IPS-18c (cell line): Measurements from ENCODE around the gene MMAB.

Source experiments
- H3K4me3 ChIP-seq: 2 replicates; pipeline ENCODE4 v1.7.0; 2013; ENCODE audit warnings: low read depth, mild to moderate bottlenecking, low read length, moderate library complexity; ENCODE audit not compliant: insufficient read depth
- H3K9me3 ChIP-seq: one replicate; pipeline ENCODE4 v1.6.1; 2013; ENCODE audit warnings: mild to moderate bottlenecking, low read length, moderate library complexity; ENCODE audit not compliant: control insufficient read depth, insufficient read depth

MMAB gene

DNA sequence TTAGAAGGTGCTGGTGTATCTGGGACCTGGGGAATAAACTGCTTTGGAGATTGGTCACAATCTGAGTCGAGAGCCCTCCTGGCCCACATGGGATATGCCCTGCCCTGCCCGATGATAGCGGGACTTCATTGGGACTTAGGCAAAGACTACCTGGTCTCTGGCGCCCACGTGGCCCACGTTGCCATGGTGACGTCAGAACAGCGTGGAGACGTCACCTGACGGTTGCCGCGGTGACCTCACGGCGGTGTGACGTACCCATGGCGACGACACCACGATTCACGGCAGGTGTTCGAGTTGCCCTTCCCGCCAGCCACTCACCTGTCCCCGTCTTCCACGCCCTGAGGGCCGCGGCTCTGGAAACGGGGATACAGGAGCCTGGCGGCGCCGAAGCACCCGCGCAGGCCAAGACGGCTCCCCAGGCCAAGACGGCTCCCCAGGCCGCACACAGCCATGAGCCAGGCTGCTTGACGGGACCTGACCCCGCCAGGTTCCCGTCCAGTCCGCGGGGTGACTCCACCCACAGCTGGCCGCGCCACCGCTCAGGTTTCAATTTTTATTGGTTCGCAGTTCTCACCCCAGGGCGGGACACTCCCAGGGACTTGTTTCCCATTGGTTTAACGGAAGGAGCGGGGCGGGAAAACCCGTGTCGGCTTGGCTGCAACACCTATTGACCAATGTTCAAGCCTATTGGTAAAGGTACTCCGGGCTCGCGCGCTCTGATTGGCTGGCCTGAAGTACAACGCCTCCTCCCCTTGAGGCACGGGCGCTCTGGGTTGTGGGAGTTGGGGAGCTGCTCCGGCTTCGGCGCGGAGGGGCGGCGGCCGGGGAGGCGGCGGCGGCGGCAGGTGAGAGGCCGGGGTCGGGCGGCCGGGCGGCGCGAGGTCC, at the start of gene MMAB, which contains the start of gene MVK:
TSS of gene MMAB (minus strand) at position 476 of the 885 bp plus-strand sequence. CDS start at position 452, 24 bp downstream.
TSS of gene MVK (plus strand) at position 766 of the 885 bp plus-strand sequence. CDS start 1,029 bp downstream, outside the sequence.
- peak within 1 kb of the TSS; percentile 77 for H3K4me3 ChIP-seq
- H3K9me3 ChIP-seq = no peaks in the 10 kb centered on the region

GRCh38 chr12:109621901-109622364, 48.6 kb upstream of the MMAB start:
- no peak overlapping the region for H3K4me3 ChIP-seq
- H3K9me3 ChIP-seq = no peaks in the 10 kb centered on the region

- no peaks in the 10 kb centered on the region for H3K9me3 ChIP-seq
Observed at GRCh38 chr12:109621211-109621694, 47.9 kb upstream of the MMAB start.

DNA sequence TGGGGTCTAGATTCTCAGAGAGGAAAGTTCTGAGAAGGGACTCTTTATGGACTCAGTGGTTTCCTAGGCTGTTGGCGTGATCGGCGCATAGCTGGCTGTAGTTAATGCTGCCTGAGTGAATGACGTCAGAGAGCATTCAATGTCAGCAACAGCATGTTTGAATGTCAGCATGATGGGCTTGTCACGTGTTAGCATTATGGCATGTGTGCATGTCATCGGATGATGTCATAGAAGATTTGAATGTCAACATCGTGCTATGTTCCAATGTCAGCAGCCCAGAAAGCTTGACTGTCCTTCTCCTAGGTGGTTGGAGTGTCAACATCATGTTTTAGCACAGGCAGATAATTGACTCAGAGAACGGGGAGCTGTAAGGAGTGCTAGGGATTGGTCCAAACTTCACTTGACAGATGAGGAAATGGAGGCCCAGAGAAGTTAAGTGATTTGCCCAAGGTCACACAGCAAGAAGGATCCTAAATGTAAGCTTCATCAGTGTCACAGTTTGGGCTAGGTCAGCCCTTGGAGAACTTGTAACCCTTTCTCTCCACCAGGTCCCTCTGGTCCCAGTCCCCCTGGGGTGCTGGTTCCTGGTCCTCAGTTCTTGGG, 45.8 kb upstream of the MMAB start:
- Histone ChIP-seq H3K4me3 (no peak overlapping the region), H3K9me3 (no peaks in the 10 kb centered on the region)

More at GRCh38 chr12:109621211-109621694, 47.9 kb upstream of the MMAB start:
- H3K4me3 ChIP-seq = no peak overlapping the region

- Histone ChIP-seq H3K4me3 (no peak overlapping the region), H3K9me3 (no peaks in the 10 kb centered on the region)
Observed at GRCh38 chr12:109618082-109618481, 44.8 kb upstream of the MMAB start.

GRCh38 chr12:109617491-109617890, 44.2 kb upstream of the MMAB start:
- no peak overlapping the region for H3K4me3 ChIP-seq
- H3K9me3 ChIP-seq = no peaks in the 10 kb centered on the region

DNA sequence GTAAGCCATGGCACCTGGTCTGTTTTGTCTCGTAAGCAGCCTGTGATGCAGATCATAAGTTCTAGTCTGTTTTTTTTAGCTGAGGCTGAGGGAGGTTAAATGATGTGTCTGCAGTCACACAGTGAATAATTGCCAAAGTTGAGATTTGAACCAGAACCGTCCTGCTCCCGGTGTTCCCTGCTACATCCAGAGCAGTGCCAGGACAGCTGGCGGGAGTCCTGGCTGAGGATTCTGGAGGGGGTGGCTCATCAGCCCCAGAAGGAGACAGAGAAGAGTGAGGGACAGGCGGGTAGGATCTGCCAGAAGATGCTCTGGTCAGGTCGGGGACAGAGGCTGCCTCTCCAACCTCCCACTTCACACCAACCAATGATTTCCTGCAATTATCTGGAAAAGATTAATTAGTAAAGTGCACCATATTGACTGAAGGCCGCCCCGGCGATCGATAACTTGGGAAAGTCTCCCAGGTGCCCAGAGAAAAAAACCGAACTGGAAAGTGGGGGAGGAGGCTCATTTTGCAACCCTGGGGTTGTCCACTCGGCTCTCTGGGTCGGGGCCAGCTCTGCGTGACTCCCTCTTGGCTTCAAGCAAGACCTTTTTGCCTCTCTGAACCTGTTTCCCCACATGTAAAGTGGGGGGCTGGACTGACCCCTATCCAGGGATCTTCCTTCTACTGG, 42.4 kb upstream of the MMAB start:
- H3K4me3 ChIP-seq = no peak overlapping the region
- no peaks in the 10 kb centered on the region for H3K9me3 ChIP-seq

GRCh38 chr12:109613649-109614455, 40.5 kb upstream of the MMAB start:
- Histone ChIP-seq H3K9me3 (no peaks in the 10 kb centered on the region), H3K4me3 (no peak overlapping the region)

- no peak overlapping the region for H3K4me3 ChIP-seq
- H3K9me3 ChIP-seq = no peaks in the 10 kb centered on the region
Observed at GRCh38 chr12:109612975-109613502, 39.7 kb upstream of the MMAB start.

- H3K9me3 ChIP-seq = no peaks in the 10 kb centered on the region
- no peak overlapping the region for H3K4me3 ChIP-seq
Observed at GRCh38 chr12:109612003-109612402, 38.7 kb upstream of the MMAB start.

DNA sequence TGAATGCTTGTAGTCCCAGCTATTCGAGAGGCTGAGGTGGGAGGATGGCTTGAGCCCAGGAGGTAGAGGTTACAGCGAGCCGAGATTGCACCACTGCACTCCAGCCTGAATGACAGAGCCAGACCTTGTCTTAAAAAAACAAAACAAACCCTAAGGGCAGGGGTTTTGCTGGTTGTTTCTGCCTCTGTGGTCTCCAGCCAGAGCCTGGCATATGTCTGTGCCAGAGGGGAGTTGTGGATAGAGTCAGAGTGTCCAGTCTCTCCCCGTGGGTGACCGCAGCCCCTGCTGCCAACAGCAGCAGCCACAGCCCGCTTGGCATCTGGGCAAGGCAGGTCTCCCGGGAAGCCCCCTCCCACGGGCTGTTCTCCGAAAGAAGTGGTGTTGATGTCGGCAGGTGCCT, 37.9 kb upstream of the MMAB start:
- Histone ChIP-seq H3K4me3 (no peak overlapping the region), H3K9me3 (no peaks in the 10 kb centered on the region)

- Histone ChIP-seq H3K9me3 (peaks cover under 1% of the 10 kb centered on the region), H3K4me3 (no peak overlapping the region)
Observed at GRCh38 chr12:109610523-109610922, 37.2 kb upstream of the MMAB start.

- Histone ChIP-seq H3K4me3 (no peak overlapping the region), H3K9me3 (peaks cover 2% of the 10 kb centered on the region)
Observed at GRCh38 chr12:109609342-109609741, 36.0 kb upstream of the MMAB start.

DNA sequence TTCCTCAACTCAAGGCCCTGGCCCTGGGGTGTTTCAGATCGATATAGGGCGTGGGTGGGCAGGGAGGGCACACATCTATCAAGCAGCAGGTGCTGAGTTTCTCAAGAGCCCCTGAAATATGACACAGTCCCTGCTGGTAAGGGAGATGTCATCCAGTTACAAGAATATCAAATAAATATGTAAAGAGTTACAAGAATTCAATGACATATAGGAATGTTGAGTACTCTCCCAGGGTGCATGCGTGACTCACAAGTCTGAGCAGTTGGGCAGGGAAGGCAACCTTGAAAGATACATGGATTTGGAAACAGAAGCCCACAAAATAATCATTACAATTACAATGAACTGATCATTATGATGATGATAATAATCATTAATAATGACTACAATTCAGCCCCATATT, 35.5 kb upstream of the MMAB start:
- Histone ChIP-seq H3K9me3 (peaks cover 2% of the 10 kb centered on the region), H3K4me3 (no peak overlapping the region)

- Histone ChIP-seq H3K9me3 (peaks cover 2% of the 10 kb centered on the region), H3K4me3 (no peak overlapping the region)
Observed at GRCh38 chr12:109608270-109608669, 35.0 kb upstream of the MMAB start.

DNA sequence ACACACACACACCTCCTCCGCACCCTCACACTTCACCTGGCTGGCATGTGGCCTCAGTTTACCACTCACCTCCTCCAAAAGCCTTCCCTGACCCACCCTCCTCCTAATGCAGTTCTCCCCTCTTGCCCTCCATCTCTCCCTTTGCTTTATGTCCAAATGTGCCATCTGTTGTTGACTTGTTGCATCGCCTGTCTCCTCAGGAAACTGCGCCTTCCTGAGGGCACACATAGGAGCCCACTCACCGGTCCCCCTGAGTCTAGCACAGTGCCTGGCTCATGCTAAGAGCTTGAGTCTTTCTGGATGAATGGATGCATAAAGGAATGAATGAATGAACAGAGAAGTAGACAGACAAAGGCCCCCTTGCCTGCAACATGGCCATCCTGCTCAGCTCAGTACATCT, 34.3 kb upstream of the MMAB start:
- Histone ChIP-seq H3K4me3 (no peak overlapping the region), H3K9me3 (peaks cover 2% of the 10 kb centered on the region)
